ENCODE results near the gene PPP1R3C.

PPP1R3C gene

DNA sequence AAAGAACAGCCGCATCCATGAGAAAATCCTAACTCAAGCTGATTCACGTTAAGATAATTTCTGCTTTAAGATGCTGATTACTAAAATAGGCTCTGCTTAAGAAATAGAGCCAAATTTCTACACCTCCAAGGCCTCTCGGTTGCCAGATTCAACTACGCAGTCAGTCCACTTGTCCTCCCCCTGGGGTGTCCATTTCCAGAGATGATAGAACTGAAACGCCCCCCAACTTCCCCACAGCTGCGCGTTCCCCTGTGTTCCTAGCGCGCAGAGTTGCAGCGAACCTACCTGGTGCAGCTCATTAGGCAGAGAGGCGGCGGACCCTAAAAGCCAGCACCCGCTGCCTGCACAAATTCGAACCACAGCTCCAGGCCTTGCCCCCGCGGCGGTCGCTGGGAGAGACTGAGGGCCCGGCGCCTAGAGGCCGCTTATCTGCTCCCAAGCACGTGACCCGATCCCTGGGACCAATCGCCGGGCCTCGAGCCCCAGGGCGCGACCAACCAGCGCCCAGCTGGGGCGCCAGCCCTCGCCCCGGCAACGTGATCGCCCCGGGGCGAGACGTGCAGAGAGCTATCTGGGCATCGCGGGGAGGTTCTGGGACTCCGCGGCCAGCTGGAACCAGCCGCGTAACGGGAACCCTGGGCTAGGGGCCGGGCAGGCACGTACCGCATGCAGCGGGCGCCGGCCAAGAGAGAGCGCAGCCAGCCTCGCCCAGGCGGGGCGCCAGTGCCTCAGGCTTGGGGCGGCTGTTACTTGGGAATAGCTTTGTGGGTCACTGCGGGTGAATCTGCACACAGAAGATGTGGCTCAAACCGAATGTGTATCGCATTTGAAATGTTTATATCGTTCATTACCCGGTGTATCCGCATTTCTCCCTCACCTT, at the start of gene PPP1R3C:
TSS of gene PPP1R3C (minus strand) at position 401 of the 880 bp plus-strand sequence. CDS start at position 299, 102 bp downstream.
- DNase-seq, result peak; percentile 3 to 6

- DNase-seq, result no peak
Measured at GRCh38 chr10:91681361-91682276, 48.7 kb upstream of the PPP1R3C start.

- no peak for DNase-seq
Measured at GRCh38 chr10:91680487-91680886, 47.6 kb upstream of the PPP1R3C start.

- no peak for DNase-seq
Measured at GRCh38 chr10:91679296-91679695, 46.4 kb upstream of the PPP1R3C start.

GRCh38 chr10:91677911-91678310, 45.0 kb upstream of the PPP1R3C start:
- DNase-seq, result no peak

GRCh38 chr10:91672021-91672608, 39.2 kb upstream of the PPP1R3C start:
- no peak for DNase-seq

GRCh38 chr10:91668913-91669312, 36.0 kb upstream of the PPP1R3C start:
- DNase-seq, result no peak

DNA sequence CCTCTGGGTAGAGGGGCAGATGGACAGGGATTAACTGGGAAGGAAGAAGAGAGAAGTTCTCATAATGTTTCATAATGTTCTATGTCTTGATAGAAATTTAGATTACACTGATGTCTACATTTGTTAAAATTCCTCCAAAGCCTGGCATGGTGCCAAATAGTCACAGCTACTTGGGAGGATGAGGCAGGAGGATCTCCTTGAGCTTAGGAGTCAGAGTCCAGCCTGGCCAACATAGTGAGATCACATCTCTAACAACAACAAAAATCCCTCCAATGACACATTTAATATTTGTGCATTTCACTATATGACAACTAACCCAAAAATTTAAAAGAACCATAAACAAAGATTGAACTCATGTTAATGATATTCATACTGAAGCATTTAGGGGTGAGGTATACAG, 33.0 kb upstream of the PPP1R3C start:
- DNase-seq, result no peak

DNA sequence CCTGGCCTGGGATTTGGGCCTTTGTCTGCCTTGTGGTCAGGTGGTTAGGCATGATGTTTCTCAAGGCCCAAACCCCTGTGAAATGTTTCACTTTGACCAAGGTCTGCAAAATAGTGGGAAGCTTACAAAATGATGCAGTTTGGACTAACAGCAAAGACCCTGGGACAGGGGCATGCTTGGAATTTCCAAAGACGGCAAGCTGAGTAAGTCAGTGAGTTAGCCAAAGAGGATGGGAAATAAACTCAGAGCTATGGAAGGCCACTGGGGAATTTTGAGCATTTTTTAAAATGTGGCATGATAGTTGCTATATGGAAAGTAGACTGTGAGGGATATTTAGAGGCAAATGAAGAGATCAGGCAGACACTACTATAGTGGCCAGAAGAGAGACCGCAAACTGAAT, 31.6 kb upstream of the PPP1R3C start:
- DNase-seq, result no peak

DNA sequence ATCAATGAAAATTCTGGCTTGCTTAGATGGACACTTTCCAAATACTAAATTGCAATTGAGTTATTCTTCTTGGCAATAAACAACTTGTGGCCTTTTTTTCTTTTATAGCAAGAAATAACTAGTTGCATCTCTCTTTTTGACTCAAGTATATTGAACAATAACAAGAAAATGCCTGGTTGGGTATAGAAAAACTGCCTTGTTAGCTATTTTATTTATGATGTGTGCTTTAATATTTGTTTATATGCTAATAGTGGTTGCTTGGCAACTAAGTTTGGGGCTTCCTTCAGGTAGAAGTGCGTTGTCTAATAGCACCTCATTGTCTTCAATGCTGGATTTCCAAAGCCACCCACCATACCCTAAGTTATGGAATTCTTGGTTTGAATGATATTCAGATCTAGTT, 30.1 kb upstream of the PPP1R3C start:
- DNase-seq, result no peak

DNA sequence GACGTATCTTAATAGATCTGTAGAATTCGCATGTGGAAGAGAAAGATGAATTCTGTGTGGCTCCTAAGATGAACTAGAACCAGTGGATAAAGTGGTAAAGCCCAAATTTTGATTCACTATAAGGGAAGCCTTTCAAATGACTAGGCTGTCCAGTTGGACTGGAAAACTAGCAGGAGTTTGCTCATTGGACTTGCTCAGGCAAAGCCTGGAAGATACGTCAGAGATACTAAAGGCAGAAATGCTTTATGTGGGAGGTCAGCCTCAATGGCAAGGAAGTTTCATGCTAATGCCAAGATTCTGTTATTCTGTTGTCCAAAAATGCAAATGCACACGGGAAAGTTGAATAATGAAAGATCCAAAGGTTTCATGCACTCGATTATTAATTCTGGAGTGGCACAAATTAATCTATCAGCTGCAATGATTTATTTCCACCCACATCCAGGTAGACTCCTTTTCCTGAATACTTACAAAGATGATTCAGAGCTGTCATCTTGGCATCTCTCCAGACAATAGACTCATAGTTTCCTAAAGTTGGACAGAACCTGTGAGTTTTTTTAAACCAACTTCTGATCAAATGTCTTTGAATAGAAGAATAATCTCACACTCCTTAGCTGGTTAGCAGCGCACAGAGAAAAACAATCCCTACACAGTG, 20.5 kb upstream of the PPP1R3C start:
- DNase-seq, result no peak

DNA sequence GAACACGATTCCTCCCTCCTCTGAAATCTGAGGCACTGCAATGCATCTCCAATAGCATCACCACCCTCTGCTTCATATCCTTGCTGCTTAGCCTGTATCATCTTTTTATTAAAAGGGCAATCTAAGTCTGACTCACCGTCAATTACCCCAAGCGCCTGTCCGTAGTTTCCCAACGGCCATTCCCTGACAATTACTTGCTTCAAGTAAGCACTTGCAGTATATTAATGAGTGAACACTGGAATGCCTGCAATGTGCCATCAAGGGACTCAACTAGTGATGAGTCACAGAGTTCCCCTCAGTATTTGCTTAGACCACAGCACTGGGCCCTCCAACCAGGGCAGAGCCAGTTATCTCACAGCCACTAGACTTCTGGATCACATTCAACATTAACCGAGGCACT, 19.5 kb upstream of the PPP1R3C start:
- no peak for DNase-seq

DNA sequence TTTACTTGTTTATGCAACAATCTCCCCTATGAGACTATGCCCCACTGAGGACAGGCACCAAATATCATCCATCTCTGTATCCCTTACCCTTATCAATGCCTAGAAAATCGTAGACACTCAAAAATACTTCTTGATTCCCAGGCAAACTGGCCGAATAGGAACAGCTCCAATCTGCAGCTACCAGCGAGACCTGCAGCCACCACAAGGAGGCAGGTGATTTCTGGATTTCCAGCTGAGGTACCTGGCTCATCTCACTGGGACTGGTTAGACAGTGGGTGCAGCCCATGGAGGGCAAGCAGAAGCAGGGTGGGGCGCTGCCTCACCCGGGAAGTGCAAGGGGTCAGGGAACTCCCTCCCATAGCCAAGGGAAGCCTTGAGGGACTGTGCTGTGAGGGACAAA, 10.8 kb upstream of the PPP1R3C start:
- no peak for DNase-seq

GRCh38 chr10:91642831-91643692, 10.2 kb upstream of the PPP1R3C start:
- DNase-seq, result no peak

- DNase-seq, result no peak
Measured at GRCh38 chr10:91636892-91637291, 4.0 kb upstream of the PPP1R3C start.

GRCh38 chr10:91635401-91636400, 2.8 kb upstream of the PPP1R3C start:
- DNase-seq, result peak; percentile 18 to 56

GRCh38 chr10:91634898-91635297, 2.0 kb upstream of the PPP1R3C start:
- no peak for DNase-seq

GRCh38 chr10:91634246-91634645, 1.4 kb upstream of the PPP1R3C start:
- no peak for DNase-seq

- no peak for DNase-seq
Measured at GRCh38 chr10:91630625-91631024, 2.2 kb downstream of the PPP1R3C start.

All from inflammatory macrophage treated with lipopolysaccharide for 1 hour (primary cell).